Hematopoietic multipotent progenitor cell (in vitro differentiated cells): ENCODE measurements around the gene PIP4P1. TPM values are rescaled to one million over a fixed set of nuclear protein-coding genes. Genes with fewer than 3 reads are reported as not detected.

Experiments used
- DNase-seq, 3 donors: peaks; one replicate each; pipeline ENCODE4 v3.0.0-alpha.2; 2011 to 2015; ENCODE audit warnings: low read depth in 2 of 3, low spot score in 2 of 3
- small RNA-seq: library from RNA; depleted of rRNA; stranded (forward); fragments of <200 nt; gene quantifications from one replicate; pipeline ENCODE3, GENCODE V24; 2012
- total RNA-seq: library from RNA; depleted of rRNA; stranded (reverse); fragments of >200 nt; gene quantifications from one replicate; pipeline ENCODE4 v1.2.3, GENCODE V29; 2012

The PIP4P1 gene
- total RNA-seq, 1 donor: 36.1 TPM

- DNase-seq: peak in 1 of 3 donors; percentile 52
Observed at GRCh38 chr14:20412411-20412810, 48.8 kb downstream of the PIP4P1 start.

GRCh38 chr14:20409226-20409625 lies 52.0 kb downstream of the PIP4P1 start:
- DNase-seq: no peak

Small RNAs within 50 kb of the gene (small RNA-seq; reads per million reads assigned to genes)
- 0.41 reads per million for gene RNA5SP382

Other genes with a start within 250 kb of the PIP4P1 start
- under 0.01 TPM for gene OR11H6, start 237.7 kb downstream of the PIP4P1 start, total RNA-seq
- not detected for gene OR11H7, start 232.5 kb downstream of the PIP4P1 start, total RNA-seq
- under 0.01 TPM for gene OR11H4, start 222.1 kb downstream of the PIP4P1 start, total RNA-seq
- 24.0 TPM for gene TTC5, start 155.5 kb downstream of the PIP4P1 start, total RNA-seq
- 81.6 TPM for gene CCNB1IP1, start 128.2 kb downstream of the PIP4P1 start, total RNA-seq
- gene PARP2, start 117.8 kb downstream of the PIP4P1 start, total RNA-seq: 8.3 TPM
- gene TEP1, start 47.9 kb downstream of the PIP4P1 start, total RNA-seq: 27.5 TPM
- gene KLHL33, start 25.3 kb downstream of the PIP4P1 start, total RNA-seq: 0.27 TPM
- 130 TPM for gene OSGEP, start 6.6 kb downstream of the PIP4P1 start, total RNA-seq
- 253 TPM for gene APEX1, start 6.2 kb downstream of the PIP4P1 start, total RNA-seq
- gene PNP, start 8.0 kb upstream of the PIP4P1 start, total RNA-seq: 86.4 TPM
- not detected for gene RNASE10, start 44.1 kb upstream of the PIP4P1 start, total RNA-seq
- gene RNASE9, start 99.6 kb upstream of the PIP4P1 start, total RNA-seq: not detected
- gene RNASE11, start 126.6 kb upstream of the PIP4P1 start, total RNA-seq: not detected
- gene RNASE12, start 129.9 kb upstream of the PIP4P1 start, total RNA-seq: not detected
- gene OR6S1, start 180.3 kb upstream of the PIP4P1 start, total RNA-seq: not detected
- gene RNASE4, start 223.1 kb upstream of the PIP4P1 start, total RNA-seq: 8.9 TPM
- 2.7 TPM for gene ANG, start 227.3 kb upstream of the PIP4P1 start, total RNA-seq